ENCODE measurements around the gene CCL24. TPM values are rescaled to one million over a fixed set of nuclear protein-coding genes. Genes with fewer than 3 reads are reported as not detected.

Gene CCL24
- total RNA-seq, 1 experiment from 2014 or later = not detected

Other genes with a start within 250 kb of the CCL24 start
- gene HIP1, start 74.9 kb downstream of the CCL24 start, total RNA-seq (2021) = 25.0 and 31.4 TPM in 2 replicates
- 0.84 TPM in 1 of 2 replicates, not detected in the other for gene CCL26, start 41.6 kb downstream of the CCL24 start, total RNA-seq (2021)
- 86.5 and 89.4 TPM in 2 replicates for gene RHBDD2, start 65.2 kb upstream of the CCL24 start, total RNA-seq (2021)
- 99.3 and 104 TPM in 2 replicates for gene POR, start 101.3 kb upstream of the CCL24 start, total RNA-seq (2021)
- gene TMEM120A, start 180.8 kb upstream of the CCL24 start, total RNA-seq (2021) = 18.7 and 18.9 TPM in 2 replicates
- 36.3 and 40.3 TPM in 2 replicates for gene STYXL1, start 234.2 kb upstream of the CCL24 start, total RNA-seq (2021)
- 316 and 343 TPM in 2 replicates for gene MDH2, start 234.3 kb upstream of the CCL24 start, total RNA-seq (2021)

All from A673 (cell line).